DND-41 (cell line): ENCODE measurements around the gene RPL36AL.

Experiments used
- CTCF ChIP-seq: IDR thresholded peaks from 2 replicates; pipeline ENCODE4 v1.5.1; 2012; ENCODE audit warnings: borderline replicate concordance, low read length, moderate library complexity, mild to moderate bottlenecking; ENCODE audit not compliant: poor library complexity, severe bottlenecking; ENCODE audit errors: extremely low read depth
- EZH2 ChIP-seq: IDR thresholded peaks from 3 replicates; pipeline ENCODE4 v1.6.1; 2012; ENCODE audit warnings: borderline replicate concordance, low read depth, mild to moderate bottlenecking, moderate library complexity, low read length, inconsistent platforms; ENCODE audit not compliant: severe bottlenecking

GRCh38 chr14:49622022-49622607 lies 1.7 kb upstream of the RPL36AL start:
- TF ChIP-seq CTCF (no peak), EZH2 (no peak)
